T47D (cell line): ENCODE results near the gene IGSF8.
"Not testable (repeated sequence)": the region's sequence is repeated elsewhere in the genome, so short reads cannot be mapped to it uniquely, and the experiment has no call there.

Source experiments
- DNase-seq, 2 experiments: peaks; one replicate each; pipeline versions ENCODE4 v3.0.0 to v3.0.0-alpha.2; 2011 to 2012; ENCODE audit warnings: low read depth in 1 of 2, low spot score in 1 of 2
- JUND ChIP-seq: IDR thresholded peaks from 2 replicates; pipeline ENCODE4 v1.6.1; 2012; ENCODE audit warnings: low read depth
- in situ Hi-C: cut with HindIII; loops from 2 replicates; pipeline ENCODE4 v1.10.0; 2016; ENCODE audit warnings: low sequenced_read_pairs, low pct_unique_long_range_greater_than_20kb

Gene IGSF8

DNA sequence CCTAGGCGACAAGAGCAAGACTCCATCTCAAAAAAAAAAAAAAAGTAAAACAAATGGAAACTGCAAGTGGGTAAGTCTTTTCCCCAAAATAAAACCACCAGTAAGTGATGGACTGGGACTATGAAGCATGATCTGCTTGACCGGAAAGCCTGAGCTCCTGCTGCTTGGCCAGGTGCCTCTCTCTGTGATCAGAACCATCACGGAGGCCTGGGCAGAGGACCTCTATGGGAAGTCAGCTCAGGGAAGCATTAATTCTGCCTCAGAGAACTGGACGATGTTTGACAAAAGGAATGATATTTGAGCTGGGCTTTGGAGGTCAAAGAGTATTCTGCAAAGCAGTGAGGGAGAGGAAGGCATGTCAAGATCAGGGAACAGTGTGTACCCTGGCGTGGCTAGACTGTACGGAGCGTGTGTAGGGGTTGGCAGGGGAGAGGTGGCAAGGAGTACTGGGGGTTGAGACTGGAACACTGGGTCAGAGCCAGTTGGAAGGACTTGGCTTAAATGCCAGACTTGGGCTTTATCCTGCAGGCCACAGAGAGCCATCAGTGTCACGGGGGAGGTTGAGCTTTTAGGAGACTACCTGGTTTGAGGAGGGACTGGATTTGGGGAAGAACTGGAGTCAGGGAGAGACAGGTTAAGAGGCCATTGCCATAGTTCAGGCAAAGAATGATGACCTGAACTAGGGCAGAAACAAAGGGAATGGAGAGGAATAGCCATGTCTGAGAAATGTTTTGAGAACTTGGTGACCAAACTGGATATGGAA lies 33.6 kb upstream of the IGSF8 start:
- DNase-seq = no peak
- TF ChIP-seq JUND = no peak
- in situ Hi-C loops = no loop called here

DNA sequence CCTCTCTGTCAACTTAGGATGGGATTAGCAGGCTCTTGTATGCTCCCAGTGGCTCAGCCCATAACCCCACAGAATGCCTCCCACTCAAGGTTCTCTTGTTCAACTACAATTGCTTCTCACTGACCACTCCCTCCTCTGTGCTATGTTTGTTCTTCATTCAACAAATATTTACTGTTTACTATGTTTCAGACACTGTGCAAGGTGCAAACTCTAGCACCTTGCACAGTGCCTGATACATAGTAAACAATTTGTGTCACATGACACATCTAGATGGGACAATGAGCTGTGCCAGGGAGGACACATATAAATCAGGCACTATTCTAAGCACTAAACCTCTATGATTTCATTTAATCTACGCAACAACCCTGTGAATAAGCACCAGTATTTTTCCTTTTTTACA lies 32.5 kb upstream of the IGSF8 start:
- peak in 1 of 2 experiments; percentile 53 for DNase-seq
- TF ChIP-seq JUND = no peak
- in situ Hi-C loops = no loop called here

DNA sequence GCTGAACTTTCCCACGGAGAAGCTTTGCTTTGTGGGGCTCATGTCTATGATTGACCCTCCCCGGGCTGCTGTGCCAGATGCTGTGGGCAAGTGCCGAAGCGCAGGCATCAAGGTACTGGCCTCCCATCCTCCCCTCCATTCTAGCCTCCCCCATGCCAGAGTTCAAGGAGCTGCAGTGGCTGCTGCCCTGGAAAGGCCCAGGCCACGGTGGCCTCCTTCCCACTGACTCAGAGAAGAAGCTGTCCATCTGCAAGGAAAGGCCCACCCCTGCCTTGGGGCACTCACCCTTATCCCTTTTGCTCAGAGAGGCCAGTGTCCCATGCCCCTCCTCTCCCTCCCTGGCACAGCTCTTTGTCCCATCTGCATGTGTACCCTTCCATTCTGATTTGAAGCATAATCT lies 32.1 kb upstream of the IGSF8 start:
- no peak for DNase-seq
- TF ChIP-seq JUND = no peak
- in situ Hi-C loops = no loop called here

DNA sequence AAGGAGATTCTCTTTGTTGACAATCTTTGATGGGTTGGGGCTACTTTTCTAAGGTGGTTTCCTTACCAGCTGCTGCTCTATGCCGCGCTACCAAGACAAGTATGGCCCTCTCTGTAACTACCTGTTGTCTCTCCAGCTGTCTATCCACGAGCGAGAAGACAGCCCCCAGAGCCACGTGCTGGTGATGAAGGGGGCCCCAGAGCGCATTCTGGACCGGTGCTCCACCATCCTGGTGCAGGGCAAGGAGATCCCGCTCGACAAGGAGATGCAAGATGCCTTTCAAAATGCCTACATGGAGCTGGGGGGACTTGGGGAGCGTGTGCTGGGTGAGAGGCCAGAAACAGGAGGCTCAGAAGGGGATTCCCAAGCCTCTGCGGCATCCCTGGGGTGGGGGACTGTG lies 31.5 kb upstream of the IGSF8 start:
- TF ChIP-seq JUND = no peak
- in situ Hi-C loops = no loop called here
- DNase-seq = no peak

DNA sequence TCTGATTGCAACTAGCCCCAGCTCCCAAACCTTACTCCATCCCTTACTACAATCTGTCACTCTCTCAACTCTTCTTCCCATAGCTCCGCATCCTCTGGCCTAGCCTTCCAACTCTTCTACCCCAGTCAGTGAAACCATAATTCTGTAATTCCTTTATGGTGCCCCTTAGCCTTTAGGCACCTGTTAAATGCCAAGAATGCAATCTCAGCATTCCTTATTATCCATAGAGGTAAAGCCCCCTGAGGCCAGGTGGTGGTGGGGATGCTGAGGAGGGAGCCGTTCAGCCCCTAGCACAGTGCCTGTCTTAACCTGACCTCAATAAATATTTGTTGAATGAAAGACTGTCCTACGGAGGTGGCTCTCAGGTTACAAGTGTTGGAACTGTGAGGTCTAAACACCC lies 31.1 kb upstream of the IGSF8 start:
- TF ChIP-seq JUND = no peak
- DNase-seq = no peak
- in situ Hi-C loops = no loop called here

DNA sequence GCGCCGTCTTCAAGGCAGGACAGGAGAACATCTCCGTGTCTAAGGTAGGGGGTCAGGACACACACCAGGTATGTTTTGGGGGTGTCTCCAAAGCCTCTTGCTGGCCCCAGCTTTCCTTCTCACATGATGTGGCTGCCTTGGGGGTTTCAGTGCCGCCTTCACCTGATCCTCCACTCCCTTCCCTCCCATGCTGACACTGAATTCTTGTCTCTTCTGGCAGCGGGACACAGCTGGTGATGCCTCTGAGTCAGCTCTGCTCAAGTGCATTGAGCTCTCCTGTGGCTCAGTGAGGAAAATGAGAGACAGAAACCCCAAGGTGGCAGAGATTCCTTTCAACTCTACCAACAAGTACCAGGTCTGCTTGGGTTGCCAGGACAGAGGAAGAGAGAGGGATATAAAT lies 30.6 kb upstream of the IGSF8 start:
- TF ChIP-seq JUND = no peak
- DNase-seq = no peak
- in situ Hi-C loops = no loop called here

DNA sequence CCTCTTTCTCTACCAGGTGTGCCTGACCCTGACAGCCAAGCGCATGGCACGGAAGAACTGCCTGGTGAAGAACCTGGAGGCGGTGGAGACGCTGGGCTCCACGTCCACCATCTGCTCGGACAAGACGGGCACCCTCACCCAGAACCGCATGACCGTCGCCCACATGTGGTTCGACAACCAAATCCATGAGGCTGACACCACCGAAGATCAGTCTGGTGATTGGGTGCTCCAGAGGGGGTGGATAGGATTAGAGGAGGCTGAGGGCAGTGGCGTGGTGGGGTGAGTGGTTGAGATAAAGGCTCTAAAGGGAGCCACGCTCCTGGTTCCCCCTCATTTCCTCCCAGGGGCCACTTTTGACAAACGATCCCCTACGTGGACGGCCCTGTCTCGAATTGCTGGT lies 30.2 kb upstream of the IGSF8 start:
- no peak for TF ChIP-seq JUND
- in situ Hi-C loops = no loop called here
- DNase-seq = no peak

DNA sequence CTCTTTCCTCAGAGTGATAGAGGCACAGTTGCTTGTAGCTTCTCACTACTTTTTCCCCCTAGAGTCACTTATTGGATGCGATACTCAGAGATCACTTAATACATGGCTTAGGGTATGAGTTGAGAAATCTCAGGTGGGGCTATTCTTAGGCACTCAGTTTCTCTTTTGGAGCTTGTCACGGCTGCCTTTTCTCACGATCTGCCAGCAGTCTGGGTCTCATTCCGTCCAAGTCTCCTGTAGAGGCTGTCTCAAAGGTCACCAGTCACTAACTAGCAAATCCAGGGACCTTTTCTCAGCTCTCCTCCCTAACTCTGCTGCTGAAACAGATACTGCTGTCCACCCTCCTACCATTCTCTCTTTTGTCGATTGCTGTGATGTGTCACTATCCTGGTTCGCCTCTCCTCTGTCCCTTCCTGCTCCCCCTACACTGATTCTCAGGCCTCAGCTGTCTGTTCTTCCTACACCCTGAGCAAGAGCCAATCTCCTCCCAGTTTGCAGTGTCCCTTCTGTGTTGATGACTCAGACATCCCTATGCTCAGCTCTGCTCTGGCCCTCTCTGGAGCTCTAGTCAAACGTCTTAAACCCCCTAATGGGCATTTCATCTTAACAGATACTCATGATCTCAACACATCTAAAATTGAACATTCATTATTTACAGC lies 29.6 kb upstream of the IGSF8 start:
- no peak for TF ChIP-seq JUND
- in situ Hi-C loops = no loop called here
- DNase-seq = no peak

DNA sequence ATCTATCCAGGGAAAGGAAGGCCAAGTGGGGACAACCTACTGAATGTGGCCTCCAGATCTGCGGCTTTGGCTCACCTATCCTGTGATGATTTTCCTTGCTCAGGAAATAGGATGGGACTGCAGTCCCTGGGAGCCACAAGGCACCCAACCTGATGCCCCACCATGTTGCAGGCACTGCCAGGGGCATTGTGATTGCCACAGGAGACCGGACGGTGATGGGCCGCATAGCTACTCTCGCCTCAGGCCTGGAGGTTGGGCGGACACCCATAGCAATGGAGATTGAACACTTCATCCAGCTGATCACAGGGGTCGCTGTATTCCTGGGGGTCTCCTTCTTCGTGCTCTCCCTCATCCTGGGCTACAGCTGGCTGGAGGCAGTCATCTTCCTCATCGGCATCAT lies 29.0 kb upstream of the IGSF8 start:
- TF ChIP-seq JUND = no peak
- in situ Hi-C loops = no loop called here
- DNase-seq = no peak

DNA sequence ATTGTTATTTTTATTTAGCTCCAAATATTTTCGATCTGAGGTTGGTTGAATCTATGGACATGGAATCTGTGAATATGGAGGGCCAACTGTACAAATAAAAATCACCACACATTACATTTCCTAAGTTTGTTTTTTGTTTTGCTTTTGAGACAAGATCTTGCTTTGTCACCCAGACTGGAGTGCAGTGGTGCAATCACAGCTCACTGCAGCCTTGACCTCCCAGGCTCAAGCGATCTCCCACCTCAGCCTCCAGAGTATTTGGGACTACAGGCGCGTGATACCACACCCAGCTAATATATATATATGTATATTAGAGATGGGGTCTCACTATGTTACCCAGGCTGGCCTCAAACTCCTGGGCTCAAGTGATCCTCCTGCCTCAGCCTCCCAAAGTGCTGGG lies 27.9 kb upstream of the IGSF8 start:
- in situ Hi-C loops, DNase-seq: not testable (repeated sequence)

DNA sequence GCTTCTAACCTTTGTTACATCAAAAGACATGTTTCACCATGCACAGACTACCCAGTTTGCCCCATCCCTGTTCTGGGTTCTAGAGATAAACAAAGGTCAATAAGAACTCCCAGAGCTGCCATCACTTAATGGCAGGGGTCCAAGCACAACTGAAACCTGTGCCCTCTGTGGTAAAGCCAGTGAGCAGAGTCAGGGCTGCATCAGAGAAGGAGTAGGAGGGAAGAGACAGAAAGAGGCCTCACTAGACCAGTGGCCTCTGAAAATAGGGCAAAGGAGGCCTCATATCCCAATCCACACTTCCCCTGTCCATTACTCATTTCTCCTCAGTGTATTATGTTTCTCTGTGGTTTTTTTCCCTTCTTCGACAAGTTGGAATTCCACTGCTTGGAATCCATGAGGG lies 27.3 kb upstream of the IGSF8 start:
- in situ Hi-C loops = no loop called here
- no peak for DNase-seq
- no peak for TF ChIP-seq JUND

DNA sequence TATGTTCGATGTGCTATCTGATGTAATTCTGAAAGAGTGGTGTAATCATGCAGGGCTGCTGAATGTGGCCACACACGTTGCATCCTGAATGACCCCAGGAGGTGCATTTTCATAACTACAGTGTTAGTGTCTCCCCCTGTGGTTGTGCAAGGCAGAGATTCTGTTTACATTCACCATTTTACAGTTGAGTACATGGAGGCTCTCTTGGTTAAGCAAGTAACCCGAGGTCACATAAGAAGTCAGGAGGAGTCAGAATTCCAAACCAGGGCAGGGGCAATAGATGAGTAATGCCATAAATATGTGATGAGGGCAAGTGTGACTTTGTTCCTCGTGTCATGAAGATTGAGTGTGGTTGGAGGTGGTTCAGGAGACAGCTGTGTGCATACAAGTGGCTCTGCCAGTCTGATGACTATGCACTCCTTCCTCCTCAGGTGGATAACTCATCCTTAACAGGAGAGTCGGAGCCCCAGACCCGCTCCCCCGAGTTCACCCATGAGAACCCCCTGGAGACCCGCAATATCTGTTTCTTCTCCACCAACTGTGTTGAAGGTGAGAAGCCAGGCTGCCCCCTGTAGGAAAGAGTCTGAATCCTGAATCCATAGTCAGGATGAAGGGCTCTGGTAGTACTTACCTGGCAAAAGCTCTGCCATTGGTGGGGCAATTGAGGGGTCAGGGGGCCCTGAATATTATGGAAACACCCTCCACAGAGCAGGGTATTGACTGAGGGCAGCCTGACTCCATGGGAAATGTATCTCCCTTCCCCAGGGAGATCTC lies 26.5 kb upstream of the IGSF8 start:
- DNase-seq = peak in 1 of 2 experiments; percentile 74
- TF ChIP-seq JUND = no peak
- in situ Hi-C loops = no loop called here

DNA sequence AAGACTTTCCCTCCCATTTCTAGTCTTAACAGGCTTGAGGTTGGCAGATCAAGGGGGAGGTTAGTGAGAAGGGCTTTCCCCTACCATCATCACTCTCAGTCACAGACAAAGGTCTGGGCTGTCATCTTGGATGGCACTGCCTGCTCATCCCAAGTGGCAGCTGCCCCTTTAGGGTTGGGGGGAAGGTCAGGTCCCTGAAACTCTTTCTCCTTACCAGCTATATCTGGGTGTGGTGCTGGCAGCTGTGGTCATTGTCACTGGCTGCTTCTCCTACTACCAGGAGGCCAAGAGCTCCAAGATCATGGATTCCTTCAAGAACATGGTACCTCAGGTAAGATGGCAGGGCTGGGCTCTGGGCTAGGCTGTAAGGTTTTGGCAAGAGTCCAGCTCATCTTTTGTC lies 25.3 kb upstream of the IGSF8 start:
- no peak for DNase-seq
- in situ Hi-C loops = no loop called here
- TF ChIP-seq JUND = no peak
